SK-N-DZ (cell line): ENCODE data around the gene FAM171A1.

Source experiments
- DNase-seq: peaks from one replicate; pipeline ENCODE4 v3.0.0-alpha.2; 2015; ENCODE audit warnings: low spot score

The FAM171A1 gene

GRCh38 chr10:15245530-15245929 lies 125.6 kb downstream of the FAM171A1 start:
- no peak for DNase-seq

- DNase-seq: no peak
These were observed 126.4 kb downstream of the FAM171A1 start for GRCh38 chr10:15244635-15245197.

- no peak for DNase-seq
These were observed 128.7 kb downstream of the FAM171A1 start for GRCh38 chr10:15242261-15242840.

- no peak for DNase-seq
These were observed 129.8 kb downstream of the FAM171A1 start for GRCh38 chr10:15241306-15241705.

- DNase-seq: no peak
These were observed 132.3 kb downstream of the FAM171A1 start for GRCh38 chr10:15238555-15239335.

GRCh38 chr10:15237351-15237750 lies 133.7 kb downstream of the FAM171A1 start:
- no peak for DNase-seq

GRCh38 chr10:15236340-15236739 lies 134.7 kb downstream of the FAM171A1 start:
- DNase-seq: no peak

- DNase-seq: no peak
These were observed 138.8 kb downstream of the FAM171A1 start for GRCh38 chr10:15232279-15232678.

- DNase-seq: no peak
These were observed 139.7 kb downstream of the FAM171A1 start for GRCh38 chr10:15231426-15231825.

- DNase-seq: no peak
These were observed 140.8 kb downstream of the FAM171A1 start for GRCh38 chr10:15230257-15230656.

- no peak for DNase-seq
These were observed 141.8 kb downstream of the FAM171A1 start for GRCh38 chr10:15229268-15229667.

- DNase-seq: no peak
These were observed 142.7 kb downstream of the FAM171A1 start for GRCh38 chr10:15228426-15228825.

- no peak for DNase-seq
These were observed 143.3 kb downstream of the FAM171A1 start for GRCh38 chr10:15227611-15228372.

- DNase-seq: no peak
These were observed 145.6 kb downstream of the FAM171A1 start for GRCh38 chr10:15225511-15225910.

GRCh38 chr10:15224948-15225347 lies 146.1 kb downstream of the FAM171A1 start:
- no peak for DNase-seq

- no peak for DNase-seq
These were observed 147.9 kb downstream of the FAM171A1 start for GRCh38 chr10:15223174-15223573.

GRCh38 chr10:15222511-15222910 lies 148.6 kb downstream of the FAM171A1 start:
- no peak for DNase-seq

- no peak for DNase-seq
These were observed 150.6 kb downstream of the FAM171A1 start for GRCh38 chr10:15220445-15220844.

GRCh38 chr10:15216700-15217099 lies 154.4 kb downstream of the FAM171A1 start:
- DNase-seq: no peak

GRCh38 chr10:15214237-15214636 lies 156.9 kb downstream of the FAM171A1 start:
- no peak for DNase-seq

- peak; percentile 61 for DNase-seq
These were observed 157.6 kb downstream of the FAM171A1 start for GRCh38 chr10:15213461-15213861.

GRCh38 chr10:15211464-15211979 lies 159.6 kb downstream of the FAM171A1 start:
- no peak for DNase-seq
